Ovary (tissue), 3 donors: ENCODE results near the gene TNP2.

ENCODE experiments used
- CTCF ChIP-seq, 3 donors: fragments of 450-650 bp in 2 of 3; fragments of 200-600 bp in 1 of 3; IDR thresholded peaks; one replicate each; pipeline versions ENCODE4 v1.5.1 to v1.8.0; 2016 to 2022; ENCODE audit warnings: antibody characterized with exemption in 3 of 3, mild to moderate bottlenecking in 1 of 3
- EP300 ChIP-seq: sonication (generic); formaldehyde crosslinking; IDR thresholded peaks from one replicate; pipeline ENCODE4 v1.6.1; 2017; ENCODE audit warnings: antibody characterized with exemption
- POLR2A ChIP-seq: fragments of 450-650 bp; IDR thresholded peaks from one replicate; pipeline ENCODE4 v1.6.1; 2017; ENCODE audit warnings: antibody characterized with exemption, mild to moderate bottlenecking, moderate library complexity
- donor health status: DM: no; HTN: no; CAD: no.

- TF ChIP-seq CTCF (IDR thresholded peaks at IDR 0.05), result no peak
- TF ChIP-seq POLR2A, result no peak
- TF ChIP-seq EP300, result no peak
Measured at GRCh38 chr16:11306997-11307638, 38.0 kb upstream of the TNP2 start.
